Neural crest cell (in vitro differentiated cells): Measurements from ENCODE around the gene KMT5C. TPM values are rescaled to one million over a fixed set of nuclear protein-coding genes. Genes with fewer than 3 reads are reported as not detected.
A peak's percentile ranks its signal among the peaks of the same experiment; 100 is the strongest.

Source experiments
- DNase-seq: peaks from one replicate; pipeline ENCODE4 v3.0.0; 2021; ENCODE audit warnings: low read depth, mixed read lengths, low spot score
- H3K27ac Mint-ChIP-seq: one replicate; pipeline ENCODE4 v1.8.0; 2021; ENCODE audit warnings: mild to moderate bottlenecking, mixed read lengths; ENCODE audit not compliant: unreplicated experiment
- H3K27me3 Mint-ChIP-seq: 2 replicates; pipeline ENCODE4 v1.8.0; 2021; ENCODE audit warnings: low read depth, mild to moderate bottlenecking, mixed read lengths
- H3K36me3 Mint-ChIP-seq: 2 replicates; pipeline ENCODE4 v1.8.0; 2021; ENCODE audit warnings: low read depth, mild to moderate bottlenecking, mixed read lengths
- H3K4me1 Mint-ChIP-seq: 2 replicates; pipeline ENCODE4 v1.8.0; 2021; ENCODE audit warnings: mixed read lengths
- H3K4me3 Mint-ChIP-seq: one replicate; pipeline ENCODE4 v1.8.0; 2021; ENCODE audit warnings: mild to moderate bottlenecking, mixed read lengths
- H3K9me3 Mint-ChIP-seq: 2 replicates; pipeline ENCODE4 v1.8.0; 2021; ENCODE audit warnings: mixed read lengths
- CTCF ChIP-seq: fragments of 200-600 bp; sonication (generic); conservative IDR thresholded peaks from 2 replicates; pipeline ENCODE4 v1.5.0; 2021; ENCODE audit warnings: antibody characterized with exemption, mild to moderate bottlenecking
- total RNA-seq: library from RNA; stranded (reverse); gene quantifications from 2 replicates; pipeline ENCODE4 v1.2.1, GENCODE V29; 2021

KMT5C gene
- total RNA-seq, 1 donor from 2014 or later = 35.2 TPM

- Mint-ChIP-seq H3K27ac (peak overlapping the region; percentile 81), H3K9me3 (no peaks in the 10 kb centered on the region), H3K4me1 (peaks cover 28% of the 10 kb centered on the region), H3K36me3 (no peaks in the 10 kb centered on the region), H3K27me3 (peaks cover 7% of the 10 kb centered on the region), H3K4me3 (peak overlapping the region; percentile 98)
- DNase-seq = no peak
- no peak for TF ChIP-seq CTCF
Observed at GRCh38 chr19:55339889-55340783, 460 bp downstream of the KMT5C start.

GRCh38 chr19:55340784-55341147 lies 1.1 kb downstream of the KMT5C start:
- Mint-ChIP-seq H3K27ac (no peak overlapping the region), H3K9me3 (no peaks in the 10 kb centered on the region), H3K36me3 (no peaks in the 10 kb centered on the region), H3K4me1 (peaks cover 28% of the 10 kb centered on the region), H3K4me3 (peak overlapping the region; percentile 84), H3K27me3 (peaks cover 7% of the 10 kb centered on the region)
- peak; percentile 25 for DNase-seq
- TF ChIP-seq CTCF = no peak

DNA sequence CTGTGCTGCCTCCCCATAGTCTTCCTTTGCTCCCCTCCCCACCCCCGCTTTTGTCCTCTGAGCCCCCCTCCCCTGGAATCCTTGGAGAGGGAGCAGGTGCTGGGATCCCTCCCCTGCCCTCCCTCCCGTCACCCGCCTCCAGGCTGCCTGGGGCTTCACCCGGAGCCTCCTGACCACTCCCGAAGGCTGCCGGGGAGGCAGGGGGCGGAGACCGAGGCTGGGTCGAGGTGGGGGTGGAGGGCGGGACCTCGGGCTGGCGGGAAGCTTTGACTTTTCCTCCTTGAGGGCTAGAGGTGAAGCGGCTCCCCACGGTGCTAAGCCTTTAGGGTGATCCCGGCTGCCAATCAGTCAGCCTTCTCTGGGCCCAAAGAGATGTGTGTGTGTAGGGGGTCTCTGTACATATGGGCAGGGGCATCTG lies 1.5 kb downstream of the KMT5C start:
- TF ChIP-seq CTCF = no peak
- peak overlapping the region; percentile 86 for H3K27ac Mint-ChIP-seq

GRCh38 chr19:55341595-55342531 lies 2.2 kb downstream of the KMT5C start:
- TF ChIP-seq CTCF = no peak
- Mint-ChIP-seq H3K9me3 (no peaks in the 10 kb centered on the region), H3K27me3 (peaks cover 5% of the 10 kb centered on the region), H3K4me1 (peaks cover 28% of the 10 kb centered on the region), H3K4me3 (peak overlapping the region; percentile 88), H3K36me3 (no peaks in the 10 kb centered on the region), H3K27ac (peak overlapping the region; percentile 86)
- no peak for DNase-seq

More for the DNA sequence above, 1.5 kb downstream of the KMT5C start:
- Mint-ChIP-seq H3K4me3 (peak overlapping the region; percentile 88), H3K9me3 (no peaks in the 10 kb centered on the region), H3K36me3 (no peaks in the 10 kb centered on the region), H3K27me3 (peaks cover 6% of the 10 kb centered on the region), H3K4me1 (peaks cover 28% of the 10 kb centered on the region)
- DNase-seq = peak; percentile 50

GRCh38 chr19:55344444-55344843 lies 4.8 kb downstream of the KMT5C start:
- peaks cover 23% of the 10 kb centered on the region for H3K4me1 Mint-ChIP-seq
- no peaks in the 10 kb centered on the region for H3K9me3 Mint-ChIP-seq
- no peaks in the 10 kb centered on the region for H3K36me3 Mint-ChIP-seq
- peaks cover 4% of the 10 kb centered on the region for H3K27me3 Mint-ChIP-seq
- H3K4me3 Mint-ChIP-seq = no peak overlapping the region
- no peak for DNase-seq
- TF ChIP-seq CTCF = no peak
- H3K27ac Mint-ChIP-seq = no peak overlapping the region
